Testis (tissue), 2 donors: ENCODE data around the gene KLHL33.

Experiments used
- CTCF ChIP-seq, 3 experiments: fragments of 450-650 bp in 2 of 3; fragments of 200-600 bp in 1 of 3; sonication (generic) in 1 of 3; IDR thresholded peaks; one replicate each; pipeline ENCODE4 v1.5.1; 2016 to 2019; ENCODE audit warnings: antibody characterized with exemption in 3 of 3, mild to moderate bottlenecking in 2 of 3, moderate library complexity in 1 of 3
- POLR2A ChIP-seq: fragments of 450-650 bp; IDR thresholded peaks from one replicate; pipeline ENCODE4 v1.6.1; 2017; ENCODE audit warnings: antibody characterized with exemption, mild to moderate bottlenecking, moderate library complexity

DNA sequence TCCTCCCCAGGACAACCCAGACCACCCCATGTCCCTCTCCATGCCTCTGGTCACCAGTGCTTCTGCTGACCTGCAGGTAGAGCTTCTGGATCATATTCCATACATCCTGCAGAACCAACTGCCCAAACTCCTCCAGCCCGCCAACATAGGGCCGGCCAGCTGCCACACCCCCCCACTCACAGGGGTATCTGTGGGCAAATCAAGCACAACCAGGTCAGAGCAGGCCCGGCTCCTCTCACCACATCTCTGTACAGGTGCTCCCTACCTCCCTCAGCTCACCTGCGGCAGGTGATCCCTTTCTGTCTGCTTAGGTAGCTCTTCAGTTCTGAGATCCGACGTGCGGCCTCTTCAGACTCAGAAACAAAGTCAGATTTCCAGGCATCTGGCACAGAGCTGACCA, 51.6 kb downstream of the KLHL33 start:
- no peak for TF ChIP-seq CTCF (IDR thresholded peaks at IDR 0.05)
- no peak for TF ChIP-seq POLR2A
